Mesothelial cell of epicardium (in vitro differentiated cells): ENCODE data around the gene CRACR2B. TPM values are rescaled to one million over a fixed set of nuclear protein-coding genes. Genes with fewer than 3 reads are reported as not detected.

Experiments used
- DNase-seq, 2 experiments: peaks; one replicate each; pipeline ENCODE4 v3.0.0; 2021; ENCODE audit warnings: low spot score in 2 of 2; ENCODE audit not compliant: unreplicated experiment in 2 of 2
- H3K27ac Mint-ChIP-seq: 2 replicates; pipeline ENCODE4 v1.8.0; 2021; ENCODE audit warnings: mixed read lengths
- H3K27me3 Mint-ChIP-seq: 2 replicates; pipeline ENCODE4 v1.8.0; 2021; ENCODE audit warnings: low read depth, mixed read lengths
- H3K36me3 Mint-ChIP-seq: 2 replicates; pipeline ENCODE4 v1.8.0; 2021; ENCODE audit warnings: mixed read lengths
- H3K4me1 Mint-ChIP-seq: 2 replicates; pipeline ENCODE4 v1.8.0; 2021; ENCODE audit warnings: mixed read lengths
- H3K4me3 Mint-ChIP-seq: 2 replicates; pipeline ENCODE4 v1.8.0; 2021; ENCODE audit warnings: mild to moderate bottlenecking, moderate library complexity, mixed read lengths
- H3K9me3 Mint-ChIP-seq: 2 replicates; pipeline ENCODE4 v1.8.0; 2021; ENCODE audit warnings: mixed read lengths
- CTCF ChIP-seq: fragments of 200-600 bp; sonication (generic); IDR thresholded peaks from one replicate; pipeline ENCODE4 v1.5.0; 2021; ENCODE audit warnings: antibody characterized with exemption; ENCODE audit not compliant: unreplicated experiment
- total RNA-seq: library from RNA; stranded (reverse); gene quantifications from 3 replicates; pipeline ENCODE4 v1.2.1, GENCODE V29; 2021

Gene CRACR2B
- total RNA-seq, 1 donor from 2014 or later: 9.9 TPM

- no peak for TF ChIP-seq CTCF
- Mint-ChIP-seq H3K27ac (no peak overlapping the region), H3K4me3 (no peak overlapping the region), H3K4me1 (no peaks in the 10 kb centered on the region), H3K36me3 (peaks cover 15% of the 10 kb centered on the region), H3K27me3 (no peaks in the 10 kb centered on the region), H3K9me3 (no peaks in the 10 kb centered on the region)
- no peak for DNase-seq
These were observed 42.7 kb downstream of the CRACR2B start for GRCh38 chr11:870418-870817.

- no peak for DNase-seq
- H3K4me1 Mint-ChIP-seq: no peaks in the 10 kb centered on the region
- TF ChIP-seq CTCF: no peak
- H3K36me3 Mint-ChIP-seq: peaks cover 20% of the 10 kb centered on the region
- H3K9me3 Mint-ChIP-seq: no peaks in the 10 kb centered on the region
- no peaks in the 10 kb centered on the region for H3K27me3 Mint-ChIP-seq
- no peak overlapping the region for H3K4me3 Mint-ChIP-seq
- H3K27ac Mint-ChIP-seq: no peak overlapping the region
These were observed 43.8 kb downstream of the CRACR2B start for GRCh38 chr11:871472-871871.

GRCh38 chr11:872799-873198, 45.1 kb downstream of the CRACR2B start:
- Mint-ChIP-seq H3K36me3 (peaks cover 20% of the 10 kb centered on the region), H3K4me3 (no peak overlapping the region)
- DNase-seq: no peak

GRCh38 chr11:873706-874105, 46.0 kb downstream of the CRACR2B start:
- Mint-ChIP-seq H3K27ac (no peak overlapping the region), H3K9me3 (no peaks in the 10 kb centered on the region), H3K27me3 (no peaks in the 10 kb centered on the region), H3K36me3 (peaks cover 17% of the 10 kb centered on the region), H3K4me1 (no peaks in the 10 kb centered on the region), H3K4me3 (no peak overlapping the region)
- no peak for DNase-seq
- no peak for TF ChIP-seq CTCF

More at GRCh38 chr11:872799-873198, 45.1 kb downstream of the CRACR2B start:
- no peak overlapping the region for H3K27ac Mint-ChIP-seq
- no peak for TF ChIP-seq CTCF
- H3K27me3 Mint-ChIP-seq: no peaks in the 10 kb centered on the region
- no peaks in the 10 kb centered on the region for H3K9me3 Mint-ChIP-seq
- H3K4me1 Mint-ChIP-seq: no peaks in the 10 kb centered on the region

GRCh38 chr11:875203-875602, 47.5 kb downstream of the CRACR2B start:
- H3K4me1 Mint-ChIP-seq: no peaks in the 10 kb centered on the region
- no peaks in the 10 kb centered on the region for H3K27me3 Mint-ChIP-seq
- no peaks in the 10 kb centered on the region for H3K9me3 Mint-ChIP-seq
- H3K4me3 Mint-ChIP-seq: no peak overlapping the region
- peaks cover 20% of the 10 kb centered on the region for H3K36me3 Mint-ChIP-seq
- no peak for DNase-seq
- H3K27ac Mint-ChIP-seq: no peak overlapping the region
- TF ChIP-seq CTCF: no peak

GRCh38 chr11:875769-876301, 48.1 kb downstream of the CRACR2B start:
- Mint-ChIP-seq H3K9me3 (no peaks in the 10 kb centered on the region), H3K36me3 (peaks cover 23% of the 10 kb centered on the region)
- DNase-seq: no peak

More at GRCh38 chr11:875769-876301, 48.1 kb downstream of the CRACR2B start:
- Mint-ChIP-seq H3K4me1 (no peaks in the 10 kb centered on the region), H3K27me3 (no peaks in the 10 kb centered on the region), H3K27ac (no peak overlapping the region), H3K4me3 (no peak overlapping the region)
- TF ChIP-seq CTCF: no peak
